ENCODE data around the gene URAD.
A peak's percentile ranks its signal among the peaks of the same experiment; 100 is the strongest.
"Not testable (repeated sequence)": the region's sequence is repeated elsewhere in the genome, so short reads cannot be mapped to it uniquely, and the experiment has no call there.

The URAD gene

GRCh38 chr13:27988520-27988919, at the start of gene URAD:
URAD (minus strand) TSS chr13:27988693; CDS start chr13:27988637, 56 bp downstream.
- no peak for DNase-seq

- no peak for DNase-seq
Measured at GRCh38 chr13:28037399-28037798, 48.9 kb upstream of the URAD start.

DNA sequence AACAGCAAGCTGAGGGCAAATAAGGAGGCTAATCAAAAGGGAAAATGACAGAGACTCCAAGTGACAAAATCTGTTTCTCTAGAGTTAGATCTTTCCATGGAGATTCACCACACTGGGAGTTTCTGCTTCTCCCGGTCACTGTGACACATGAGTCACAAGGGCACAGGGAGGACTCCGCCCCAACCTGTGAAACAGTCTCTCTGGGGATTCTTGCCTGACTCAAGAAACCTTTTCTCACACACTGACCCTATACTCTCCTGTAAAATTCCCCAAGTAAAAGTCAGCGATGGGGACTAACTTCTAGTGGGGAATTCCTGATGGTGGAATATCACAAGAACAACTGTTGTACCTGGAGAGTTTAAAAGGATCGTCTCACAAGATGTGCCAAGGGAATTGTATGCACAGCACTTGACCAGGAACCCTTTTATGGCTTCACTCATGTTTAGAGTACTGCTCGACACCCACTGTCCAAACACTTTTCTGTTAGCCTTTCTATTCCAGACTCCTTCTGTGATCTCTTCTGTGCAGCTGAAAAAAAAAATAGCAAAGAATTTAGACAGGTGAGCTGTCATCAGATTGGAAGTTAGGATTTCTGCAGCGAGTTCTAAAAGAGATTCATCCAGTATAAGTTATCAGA, 46.8 kb upstream of the URAD start:
- no peak for DNase-seq

- no peak for DNase-seq
Measured at GRCh38 chr13:28033894-28034655, 45.6 kb upstream of the URAD start.

GRCh38 chr13:28032438-28032837, 43.9 kb upstream of the URAD start:
- DNase-seq = not testable (repeated sequence)

- no peak for DNase-seq
Measured at GRCh38 chr13:28031896-28032288, 43.4 kb upstream of the URAD start.

DNA sequence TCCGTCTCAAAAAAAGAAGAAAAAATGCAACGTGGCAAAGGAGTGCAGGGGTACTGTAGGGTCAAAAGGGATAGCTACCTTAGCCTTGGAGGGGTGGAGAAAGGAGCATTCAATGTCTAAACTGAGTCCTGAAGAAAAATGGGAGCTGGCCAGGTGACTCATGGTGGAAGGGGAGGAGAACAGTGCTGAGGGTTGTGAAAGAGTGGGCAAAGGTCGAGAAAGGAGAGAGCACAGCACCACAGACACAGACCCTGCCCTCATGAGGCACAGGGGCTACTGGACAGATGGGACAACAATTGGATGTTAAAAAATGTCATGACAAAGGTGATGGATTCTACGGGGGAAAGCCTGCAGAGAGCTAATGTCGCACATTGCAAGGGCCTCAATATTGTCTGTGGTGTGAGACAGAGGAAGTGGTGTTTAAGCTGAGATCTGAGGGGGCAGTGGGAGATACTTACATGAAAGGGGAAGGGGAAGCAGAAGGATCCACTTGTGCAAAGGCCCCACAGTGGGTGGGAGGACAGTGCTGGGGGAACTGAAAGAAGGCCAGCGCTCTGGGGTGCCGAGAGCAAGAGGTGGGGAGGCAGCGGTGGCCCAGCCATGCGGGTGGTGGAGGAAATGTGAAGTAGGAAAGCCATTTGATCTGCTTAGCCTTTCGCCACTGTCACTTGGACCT, 42.9 kb upstream of the URAD start:
- peak; percentile 14 for DNase-seq

DNA sequence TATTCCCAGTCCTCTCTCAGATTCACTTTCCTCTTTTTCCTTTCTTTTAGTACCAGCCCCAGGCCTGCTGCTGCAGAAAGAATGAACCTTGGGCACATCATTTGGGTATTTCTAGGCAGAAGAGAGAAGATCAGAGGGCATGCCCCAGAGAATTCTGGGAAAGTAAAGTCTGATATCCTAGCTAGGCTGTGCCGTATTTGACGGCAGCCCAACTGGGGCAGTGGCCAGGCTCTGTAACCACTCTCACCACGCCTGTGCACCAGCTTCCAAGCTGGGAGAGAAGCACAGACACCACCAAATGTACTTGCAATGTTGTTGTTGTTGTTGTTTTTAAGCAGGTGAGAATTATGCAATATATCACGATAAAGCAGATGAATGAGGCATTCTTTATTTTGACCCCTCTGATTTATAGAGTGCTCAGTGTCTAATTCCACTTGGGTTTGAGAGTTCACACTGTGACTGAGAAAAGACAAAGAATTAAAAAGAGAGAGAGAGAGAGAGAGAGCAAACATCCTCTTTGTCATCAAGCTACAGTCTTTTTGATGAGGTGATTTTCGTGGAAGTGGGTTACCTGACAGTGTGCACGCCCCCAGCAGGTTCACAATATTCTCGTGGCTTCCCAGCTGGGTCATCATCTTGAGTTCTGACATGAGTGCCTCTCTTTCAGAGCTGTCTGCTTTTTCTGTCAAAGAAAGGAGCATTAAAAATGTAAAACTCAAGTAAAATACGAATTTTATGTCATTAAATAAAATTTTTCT, 39.3 kb upstream of the URAD start:
- DNase-seq = no peak

- DNase-seq = no peak
Measured at GRCh38 chr13:28027071-28027470, 38.6 kb upstream of the URAD start.

DNA sequence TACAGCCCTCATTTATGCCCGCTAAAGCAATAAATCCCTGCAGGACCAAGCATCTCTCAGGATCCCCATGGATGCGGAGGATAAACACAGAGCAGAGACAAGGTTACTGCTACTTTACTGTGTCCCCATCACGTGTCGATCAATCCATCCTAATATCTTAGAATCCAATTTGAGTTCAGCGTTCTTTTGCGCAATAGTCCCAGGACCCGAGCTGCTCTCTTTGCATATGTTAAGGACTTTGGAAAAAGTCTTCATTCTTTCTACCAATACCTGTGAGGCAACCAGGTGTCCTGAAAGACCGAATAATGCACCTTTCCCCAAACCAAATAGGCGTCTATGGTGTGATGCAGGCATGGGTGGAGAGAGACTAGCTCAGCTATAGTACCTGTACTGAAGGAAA, 38.0 kb upstream of the URAD start:
- DNase-seq = no peak

GRCh38 chr13:28022848-28023518, 34.5 kb upstream of the URAD start:
- no peak for DNase-seq

GRCh38 chr13:28014301-28014700, 25.8 kb upstream of the URAD start:
- DNase-seq = no peak

- no peak for DNase-seq
Measured at GRCh38 chr13:28013482-28013881, 25.0 kb upstream of the URAD start.

- no peak for DNase-seq
Measured at GRCh38 chr13:28012896-28013295, 24.4 kb upstream of the URAD start.

DNA sequence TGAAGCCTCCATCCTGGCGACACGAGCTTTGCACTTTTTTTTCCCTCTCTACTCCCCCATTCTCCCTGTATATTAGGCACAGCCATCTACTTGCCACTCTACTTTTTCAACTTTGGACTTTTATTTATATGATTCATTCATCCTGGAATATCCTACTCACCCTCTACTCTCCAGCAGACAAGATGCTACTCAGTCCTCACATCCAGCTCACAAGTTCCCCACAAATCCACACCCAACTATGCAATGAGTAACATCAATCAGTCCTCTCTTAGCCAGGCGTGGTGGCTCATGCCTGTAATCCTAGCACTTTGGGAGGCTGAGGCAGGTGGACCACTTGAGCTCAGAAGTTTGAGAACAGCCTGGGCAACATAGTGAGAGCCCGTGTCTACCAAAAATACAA, 23.9 kb upstream of the URAD start:
- DNase-seq = no peak

- no peak for DNase-seq
Measured at GRCh38 chr13:28010046-28010445, 21.6 kb upstream of the URAD start.

GRCh38 chr13:28005016-28005415, 16.5 kb upstream of the URAD start:
- not testable (repeated sequence) for DNase-seq

DNA sequence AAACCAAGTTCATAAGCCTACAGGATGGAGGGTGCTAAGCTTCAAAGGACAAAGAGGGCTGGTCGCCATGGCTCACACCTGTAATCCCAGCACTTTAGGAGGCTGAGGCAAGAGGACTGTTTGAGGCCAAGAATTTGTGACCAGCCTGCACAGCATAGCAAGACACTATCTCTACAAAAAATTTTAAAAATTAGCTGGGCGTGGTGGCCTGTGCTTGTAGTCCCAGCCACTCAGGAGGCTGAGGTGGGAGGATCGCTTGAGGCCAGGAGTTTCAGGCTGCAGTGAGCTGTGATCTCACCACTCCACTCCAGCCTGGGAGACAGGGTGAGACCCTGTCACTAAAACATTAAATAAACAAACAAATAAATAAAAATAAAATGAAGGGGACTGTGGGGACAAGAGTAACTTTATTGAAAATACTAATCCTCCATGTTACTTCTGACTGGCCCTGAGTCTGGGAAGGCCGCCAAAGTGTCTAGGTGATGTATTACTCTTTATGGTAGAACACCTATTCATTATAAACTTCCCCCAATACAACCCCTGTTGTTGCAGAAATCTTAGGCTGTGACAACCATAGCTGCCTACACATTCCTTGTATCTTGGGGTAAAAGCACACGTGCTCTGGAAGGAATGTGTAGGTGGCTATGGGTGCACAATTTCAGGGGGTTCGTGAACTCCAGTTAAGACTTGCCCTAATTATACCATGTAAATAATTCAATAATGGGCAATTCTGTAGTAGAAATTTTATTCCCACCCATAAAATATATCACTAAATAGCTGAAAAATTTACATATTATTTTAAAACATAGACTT, 14.6 kb upstream of the URAD start:
- DNase-seq = no peak

- DNase-seq = no peak
Measured at GRCh38 chr13:28001837-28002473, 13.5 kb upstream of the URAD start.

DNA sequence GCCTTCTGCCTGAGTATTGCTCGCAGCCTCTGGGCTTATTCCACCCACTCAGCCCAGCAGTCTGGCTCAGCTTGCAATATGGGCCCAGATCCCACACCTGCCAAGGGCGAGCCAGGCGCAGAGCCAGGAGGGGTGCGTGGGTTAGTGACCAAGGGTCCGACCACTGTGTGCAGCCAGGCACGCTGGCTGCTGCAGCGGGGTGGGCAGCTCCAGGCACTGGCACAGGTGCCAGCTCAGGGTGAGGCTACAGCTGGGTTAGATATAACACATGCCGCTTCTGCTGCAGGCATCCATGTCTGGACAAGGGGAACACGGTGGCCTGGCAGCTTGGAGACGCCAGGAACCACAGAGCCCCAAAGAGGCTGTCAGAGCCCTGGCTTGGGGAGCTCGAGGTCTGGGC, 12.6 kb upstream of the URAD start:
- DNase-seq = no peak

DNA sequence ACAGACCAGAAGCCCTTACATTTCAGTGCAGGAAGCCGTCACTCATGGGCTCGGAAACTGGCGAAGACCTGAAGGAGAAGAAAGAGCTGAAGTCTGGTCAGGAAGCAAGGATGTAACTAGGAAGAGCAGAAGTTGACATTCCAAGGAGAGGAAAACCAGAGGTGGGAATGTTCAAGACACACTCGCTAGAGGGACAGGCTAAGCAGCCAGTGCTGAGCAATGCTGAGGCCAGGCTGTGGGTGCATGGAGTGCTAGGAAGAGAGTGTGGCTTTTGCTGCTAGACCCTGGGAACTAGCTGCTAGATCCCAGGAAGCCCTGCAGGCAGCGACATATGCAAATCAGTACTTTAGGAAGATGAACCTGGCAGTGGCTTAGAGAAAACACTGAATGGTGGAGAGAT, 12.1 kb upstream of the URAD start:
- DNase-seq = no peak
